Measurements from ENCODE around the gene CCDC185.

Gene CCDC185

GRCh38 chr1:223349241-223349640, 44.0 kb upstream of the CCDC185 start:
- no peak for TF ChIP-seq CTCF (IDR thresholded peaks at IDR 0.05; ENCODE audit: low read depth, low read length)
- no peak overlapping the region for H3K4me3 ChIP-seq (ENCODE audit: low read depth, low read length)

GRCh38 chr1:223350361-223350908, 42.8 kb upstream of the CCDC185 start:
- no peak overlapping the region for H3K4me3 ChIP-seq (ENCODE audit: low read depth, low read length)
- TF ChIP-seq CTCF (IDR thresholded peaks at IDR 0.05; ENCODE audit: low read depth, low read length) = no peak

GRCh38 chr1:223352944-223353343, 40.3 kb upstream of the CCDC185 start:
- no peak overlapping the region for H3K4me3 ChIP-seq (ENCODE audit: low read depth, low read length)
- no peak for TF ChIP-seq CTCF (IDR thresholded peaks at IDR 0.05; ENCODE audit: low read depth, low read length)

GRCh38 chr1:223353939-223354338, 39.3 kb upstream of the CCDC185 start:
- TF ChIP-seq CTCF (IDR thresholded peaks at IDR 0.05; ENCODE audit: low read depth, low read length) = no peak
- H3K4me3 ChIP-seq (ENCODE audit: low read depth, low read length) = no peak overlapping the region

DNA sequence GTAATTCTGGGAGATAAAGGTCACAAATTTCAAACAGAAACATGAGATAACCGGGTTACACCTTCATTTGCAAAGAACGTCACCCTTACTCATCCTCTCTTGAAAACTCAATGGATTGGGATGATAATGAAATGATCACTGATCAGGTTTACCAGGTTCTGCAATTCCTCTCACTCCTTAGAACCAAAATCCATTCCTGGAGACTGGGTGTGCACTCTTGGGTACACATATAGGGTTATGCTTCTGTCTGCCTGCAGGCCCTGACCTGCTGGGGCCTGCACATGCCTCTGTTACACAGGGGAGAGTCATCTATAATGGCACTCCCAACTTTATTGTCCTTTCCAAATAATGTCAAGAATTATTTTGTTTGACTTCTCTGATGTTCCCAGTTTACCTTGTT, 37.5 kb upstream of the CCDC185 start:
- TF ChIP-seq CTCF (IDR thresholded peaks at IDR 0.05; ENCODE audit: low read depth, low read length) = no peak
- H3K4me3 ChIP-seq (ENCODE audit: low read depth, low read length) = no peak overlapping the region

DNA sequence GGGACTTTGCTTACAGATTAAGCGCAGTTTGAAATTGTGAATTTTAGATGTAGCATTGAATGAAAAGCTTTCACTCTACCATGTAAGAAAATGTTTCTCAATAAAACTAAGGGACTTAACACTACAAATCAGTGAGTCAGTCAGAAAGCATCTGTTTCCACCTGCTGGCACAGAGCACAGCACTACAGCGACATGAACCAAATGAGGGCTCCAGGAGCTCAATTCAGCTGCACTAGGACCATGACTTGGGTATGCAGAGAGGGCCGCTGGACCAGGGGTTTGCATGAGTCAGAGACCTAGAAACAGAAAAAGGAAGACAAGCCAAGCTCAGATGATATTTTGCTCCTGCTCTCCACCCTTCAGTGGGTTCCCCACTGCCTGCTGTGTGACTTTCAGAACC, 34.4 kb upstream of the CCDC185 start:
- TF ChIP-seq CTCF (IDR thresholded peaks at IDR 0.05; ENCODE audit: low read depth, low read length) = no peak
- no peak overlapping the region for H3K4me3 ChIP-seq (ENCODE audit: low read depth, low read length)

GRCh38 chr1:223363057-223363855, 30.0 kb upstream of the CCDC185 start:
- TF ChIP-seq CTCF (IDR thresholded peaks at IDR 0.05; ENCODE audit: low read depth, low read length) = no peak
- peak overlapping the region; percentile 40 for H3K4me3 ChIP-seq (ENCODE audit: low read depth, low read length)

Data from WI38 (cell line).